Natural killer cell (primary cell): ENCODE measurements around the gene PRICKLE3. TPM values are rescaled to one million over a fixed set of nuclear protein-coding genes. Genes with fewer than 3 reads are reported as not detected.
A peak's percentile ranks its signal among the peaks of the same experiment; 100 is the strongest.
"Not testable (repeated sequence)": the region's sequence is repeated elsewhere in the genome, so short reads cannot be mapped to it uniquely, and the experiment has no call there.

Experiments
- ATAC-seq, 3 donors: fragments of 150-1000 bp in 2 of 3; fragments of 200-7000 bp in 1 of 3; cut with Tn5 transposase; 1 replicate in 1 of 3; 2 replicates in 2 of 3; pipeline ENCODE4 v1.10.0; 2021; ENCODE audit warnings: mild to moderate bottlenecking in 2 of 3, moderate library complexity in 2 of 3
- DNase-seq, 2 donors: peaks; one replicate each; pipeline versions ENCODE4 v3.0.0 to v3.0.0-alpha.2; 2013 to 2021; ENCODE audit warnings: mixed read lengths in 1 of 2
- H3K27ac ChIP-seq: one replicate; pipeline ENCODE4 v1.5.1; 2013; ENCODE audit warnings: mild to moderate bottlenecking, low read length
- H3K27me3 ChIP-seq: one replicate; pipeline ENCODE4 v1.6.1; 2013; ENCODE audit warnings: low read length; ENCODE audit not compliant: control insufficient read depth, insufficient read depth
- H3K36me3 ChIP-seq: one replicate; pipeline ENCODE4 v1.6.1; 2013; ENCODE audit warnings: low read length; ENCODE audit not compliant: control insufficient read depth, insufficient read depth
- H3K4me1 ChIP-seq: one replicate; pipeline ENCODE4 v1.6.1; 2013; ENCODE audit warnings: low read length; ENCODE audit not compliant: control insufficient read depth, insufficient read depth
- H3K4me3 ChIP-seq: one replicate; pipeline ENCODE4 v1.5.1; 2013; ENCODE audit warnings: low read length
- H3K9me3 ChIP-seq: one replicate; pipeline ENCODE4 v1.6.1; 2013; ENCODE audit warnings: low read length; ENCODE audit not compliant: control insufficient read depth, insufficient read depth
- H3K27ac Mint-ChIP-seq, 2 donors: one replicate each; pipeline ENCODE4 v1.8.0; 2022; ENCODE audit warnings: mild to moderate bottlenecking in 2 of 2, mixed read lengths in 2 of 2, moderate library complexity in 1 of 2
- H3K27me3 Mint-ChIP-seq, 2 donors: one replicate each; pipeline ENCODE4 v1.8.0; 2022; ENCODE audit warnings: low read depth in 2 of 2, mixed read lengths in 2 of 2
- H3K36me3 Mint-ChIP-seq: one replicate; pipeline ENCODE4 v1.8.0; 2022; ENCODE audit warnings: mixed read lengths
- H3K4me1 Mint-ChIP-seq, 2 donors: one replicate each; pipeline ENCODE4 v1.8.0; 2022; ENCODE audit warnings: mixed read lengths in 2 of 2
- H3K4me3 Mint-ChIP-seq: one replicate; pipeline ENCODE4 v1.8.0; 2022; ENCODE audit warnings: mild to moderate bottlenecking, moderate library complexity, mixed read lengths
- H3K9me3 Mint-ChIP-seq, 2 donors: one replicate each; pipeline ENCODE4 v1.8.0; 2022; ENCODE audit warnings: mixed read lengths in 2 of 2
- CTCF ChIP-seq: fragments of 200-600 bp; IDR thresholded peaks from one replicate; pipeline ENCODE4 v1.8.0; 2022; ENCODE audit warnings: antibody characterized with exemption
- WGBS: methylation state at CpG from one replicate; pipeline ENCODE4 v1.1.7; 2013; ENCODE audit warnings: missing lambda C conversion rate; ENCODE audit not compliant: insufficient coverage; 5-methylcytosine and 5-hydroxymethylcytosine counted together
- intact Hi-C: fragments of 100-400 bp; cut with micrococcal nuclease; formaldehyde crosslinking; loops from one replicate; pipeline ENCODE4 v1.14.2; 2022
- total RNA-seq, 4 donors: library from RNA; stranded (reverse); fragments of 120-200 nt in 1 of 4; gene quantifications; one replicate each; pipeline versions ENCODE4 v1.2.3 to v1.2.4, GENCODE V29; 2013 to 2022

Gene PRICKLE3
- total RNA-seq, 3 donors from 2014 or later (not counting 1 experiment from before 2014, with no cell fraction given) = 6.2 to 7.9 (median 6.3) TPM

DNA sequence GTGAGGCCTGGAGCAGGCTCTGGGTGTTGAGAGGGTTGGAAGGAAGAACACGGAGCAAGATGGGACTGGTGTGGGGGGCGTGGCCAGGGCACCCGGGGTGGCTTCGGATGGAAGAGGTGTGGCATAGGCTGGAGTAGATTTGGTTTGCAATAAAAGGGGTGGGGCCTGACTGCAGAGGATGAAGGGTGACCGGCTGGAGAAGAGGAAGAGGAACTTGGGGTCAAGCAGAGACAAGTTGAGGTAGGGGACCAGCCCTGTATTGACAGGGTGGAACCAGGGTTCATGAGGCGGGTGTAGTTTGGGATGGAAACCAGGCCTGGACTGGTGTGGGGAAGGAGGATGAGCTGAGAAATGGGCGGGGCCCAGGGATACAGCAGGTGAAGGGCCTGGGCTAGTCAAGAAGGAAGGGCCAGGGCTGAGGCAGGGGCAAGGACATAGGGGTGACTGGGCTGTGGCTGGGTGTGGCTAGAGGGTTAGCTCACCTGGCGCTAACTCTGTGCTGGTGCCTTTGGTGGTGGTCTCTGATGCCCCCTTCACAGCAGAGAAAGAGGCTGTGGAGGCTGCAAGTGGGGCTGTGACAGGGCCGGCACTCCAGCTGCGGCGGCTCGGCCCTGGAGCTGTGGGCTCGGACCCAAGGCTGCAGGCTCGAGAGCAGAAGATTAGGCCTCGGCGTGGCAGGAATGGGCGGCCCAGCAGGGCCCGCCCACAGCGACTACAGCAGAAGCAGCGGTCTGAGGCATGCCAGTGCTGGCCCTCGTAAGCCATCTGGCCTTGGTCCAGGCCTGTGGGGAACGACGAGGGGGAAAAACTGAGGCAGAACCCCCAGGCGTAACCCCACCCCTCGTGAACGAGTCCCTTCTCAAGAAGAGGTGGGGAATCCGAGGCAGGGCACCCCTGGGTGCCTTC, 9.5 kb downstream of the PRICKLE3 start:
- Histone ChIP-seq H3K27me3 (no peaks in the 10 kb centered on the region), H3K4me3 (no peak overlapping the region), H3K9me3 (no peaks in the 10 kb centered on the region), H3K36me3 (peaks cover 16% of the 10 kb centered on the region), H3K4me1 (peaks cover 21% of the 10 kb centered on the region), H3K27ac (no peak overlapping the region)
- H3K4me3 Mint-ChIP-seq = no peak overlapping the region
- ATAC-seq = no peak
- no peaks in the 10 kb centered on the region for H3K9me3 Mint-ChIP-seq
- 86% methylated on average over 25 of the region's 27 CpGs for WGBS
- TF ChIP-seq CTCF = no peak
- H3K4me1 Mint-ChIP-seq = peaks cover 0 to 20% of the 10 kb centered on the region in 2 donors
- intact Hi-C loops = no loop called here
- no peaks in the 10 kb centered on the region for H3K36me3 Mint-ChIP-seq
- DNase-seq = no peak
- no peaks in the 10 kb centered on the region for H3K27me3 Mint-ChIP-seq
- H3K27ac Mint-ChIP-seq = peak overlapping the region in 1 of 2 donors; percentile 54

DNA sequence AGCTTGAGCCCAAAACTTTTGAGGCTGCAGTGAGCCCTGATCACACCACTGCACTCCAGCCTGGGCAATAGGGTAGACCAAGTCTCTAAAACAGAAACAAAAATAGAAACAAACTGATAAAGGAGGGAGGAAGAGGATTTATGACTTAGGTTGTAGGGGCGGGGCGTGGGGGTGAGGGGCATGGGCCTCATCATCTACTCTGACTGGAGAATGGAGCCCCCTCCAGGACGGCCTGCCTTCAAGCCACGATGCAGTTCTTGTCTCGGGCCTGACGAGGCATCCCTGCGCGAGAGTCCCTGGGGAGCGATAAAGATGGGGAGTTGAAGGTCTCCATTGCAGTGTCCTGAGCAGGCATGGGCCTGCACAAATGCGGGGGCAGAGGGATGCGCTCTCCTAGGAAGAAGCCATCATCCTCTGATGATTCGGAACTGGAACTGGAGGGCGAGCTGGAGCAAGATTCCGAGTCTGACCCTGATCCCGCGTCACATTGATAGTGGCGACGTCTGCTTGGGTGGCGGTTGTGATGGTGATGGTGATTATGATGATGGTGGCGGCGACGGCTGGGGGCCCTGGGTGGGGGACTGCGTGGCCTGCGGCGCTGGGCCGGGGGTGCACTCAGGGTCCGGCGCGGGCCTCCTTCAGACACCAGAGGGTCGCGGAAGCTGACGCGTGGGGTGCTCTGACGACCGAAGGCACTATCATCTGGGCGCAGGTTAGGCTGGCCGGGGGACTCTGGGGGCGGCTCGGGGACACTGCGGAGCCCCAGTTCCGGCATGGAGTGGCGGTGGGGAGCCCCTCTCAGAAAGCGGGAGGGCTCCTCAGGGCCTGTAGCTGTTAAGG, 10.5 kb downstream of the PRICKLE3 start:
- Histone ChIP-seq H3K36me3 (peaks cover 14% of the 10 kb centered on the region), H3K27me3 (no peaks in the 10 kb centered on the region), H3K27ac (no peak overlapping the region), H3K4me1 (peaks cover 25% of the 10 kb centered on the region), H3K9me3 (no peaks in the 10 kb centered on the region), H3K4me3 (no peak overlapping the region)
- H3K27me3 Mint-ChIP-seq = no peaks in the 10 kb centered on the region
- intact Hi-C loops = no loop called here
- no peak for DNase-seq
- H3K27ac Mint-ChIP-seq = no peak overlapping the region
- no peaks in the 10 kb centered on the region for H3K36me3 Mint-ChIP-seq
- H3K4me1 Mint-ChIP-seq = peaks cover 0 to 20% of the 10 kb centered on the region in 2 donors
- no peak for ATAC-seq
- no peak overlapping the region for H3K4me3 Mint-ChIP-seq
- whole genome bisulfite sequencing = 95% methylated on average over 38 of the region's 43 CpGs
- no peak for TF ChIP-seq CTCF
- H3K9me3 Mint-ChIP-seq = no peaks in the 10 kb centered on the region

- DNase-seq (no peak), ATAC-seq (no peak)
- Histone ChIP-seq H3K36me3 (peaks cover 14% of the 10 kb centered on the region), H3K4me3 (no peak overlapping the region), H3K27ac (no peak overlapping the region), H3K27me3 (no peaks in the 10 kb centered on the region), H3K4me1 (peaks cover 25% of the 10 kb centered on the region), H3K9me3 (no peaks in the 10 kb centered on the region)
- Mint-ChIP-seq H3K27me3 (no peaks in the 10 kb centered on the region), H3K36me3 (no peaks in the 10 kb centered on the region), H3K4me1 (peaks cover 0 to 20% of the 10 kb centered on the region in 2 donors), H3K9me3 (no peaks in the 10 kb centered on the region), H3K4me3 (no peak overlapping the region), H3K27ac (no peak overlapping the region)
- WGBS = no CpG with 5 or more reads among the region's 3 CpGs
- intact Hi-C loops = no loop called here
- no peak for TF ChIP-seq CTCF
Measured at GRCh38 chrX:49174723-49175122, 11.4 kb downstream of the PRICKLE3 start.

- H3K27ac ChIP-seq, H3K4me3 ChIP-seq, H3K36me3 ChIP-seq, H3K9me3 ChIP-seq, H3K27ac Mint-ChIP-seq, H3K27me3 ChIP-seq, H3K9me3 Mint-ChIP-seq, H3K36me3 Mint-ChIP-seq, H3K4me3 Mint-ChIP-seq, ATAC-seq, H3K27me3 Mint-ChIP-seq, DNase-seq, intact Hi-C loops: not testable (repeated sequence)
- peaks cover 0 to 25% of the 10 kb centered on the region in 2 donors for H3K4me1 Mint-ChIP-seq
- peaks cover 30% of the 10 kb centered on the region for H3K4me1 ChIP-seq
- 92% methylated on average over 5 of the region's 8 CpGs for WGBS
Measured at GRCh38 chrX:49173544-49173943, 12.6 kb downstream of the PRICKLE3 start.
